Stomach (tissue), 4 donors: Measurements from ENCODE around the gene FATE1.
"Not testable (repeated sequence)": the region's sequence is repeated elsewhere in the genome, so short reads cannot be mapped to it uniquely, and the experiment has no call there.

Experiments
- EP300 ChIP-seq: sonication (generic); formaldehyde crosslinking; IDR thresholded peaks from one replicate; pipeline ENCODE4 v1.6.1; 2017; ENCODE audit warnings: antibody characterized with exemption
- POLR2A ChIP-seq, 4 donors: fragments of 450-650 bp; IDR thresholded peaks; one replicate each; pipeline ENCODE4 v1.6.1; 2016; ENCODE audit warnings: antibody characterized with exemption in 4 of 4, control low read depth in 2 of 4, mild to moderate bottlenecking in 1 of 4, moderate library complexity in 1 of 4
- POLR2AphosphoS5 ChIP-seq, 3 donors: sonication (generic); formaldehyde crosslinking; IDR thresholded peaks; one replicate each; pipeline ENCODE4 v1.6.1; 2016; ENCODE audit warnings: antibody characterized with exemption in 3 of 3

DNA sequence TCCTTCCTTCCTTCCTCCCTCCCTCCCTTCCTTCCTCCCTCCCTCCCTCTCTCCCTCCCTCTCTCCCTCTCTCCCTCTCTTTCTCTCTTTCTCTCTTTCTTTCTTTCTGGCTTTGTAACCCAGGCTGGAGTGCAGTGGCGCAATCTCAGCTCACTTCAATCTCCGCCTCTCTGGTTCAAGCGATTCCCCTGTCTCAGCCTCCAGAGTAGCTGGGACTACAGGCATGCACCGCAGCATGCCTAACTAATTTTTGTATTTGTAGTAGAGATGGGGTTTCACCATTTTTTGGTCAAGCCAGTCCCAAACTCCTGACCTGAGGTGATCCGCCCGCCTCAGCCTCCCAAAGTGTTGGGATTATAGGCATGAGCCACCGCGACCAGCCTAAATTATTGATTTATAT is 18.8 kb upstream of the FATE1 start:
- TF ChIP-seq POLR2AphosphoS5 (IDR thresholded peaks at IDR 0.05); EP300; POLR2A (IDR thresholded peaks at IDR 0.05): not testable (repeated sequence)
